K562 (cell line): Measurements from ENCODE around the gene TMEM53. TPM values are rescaled to one million over a fixed set of nuclear protein-coding genes. Genes with fewer than 3 reads are reported as not detected.

ENCODE experiments used
- ATAC-seq: fragments of 200-7000 bp; cut with Tn5 transposase; 3 replicates; pipeline ENCODE4 v1.9.1; 2020; ENCODE audit warnings: moderate library complexity
- BruUV-seq: library from RNA; stranded (reverse); fragments of 400-500 nt; replicated peaks from 2 replicates; lab custom pipeline; 2021; lab: Mats Ljungman, UMichigan
- CTCF ChIA-PET: fragments of 300-600 bp; formaldehyde crosslinking; extraction: SDS; loops from one replicate; lab custom pipeline; 2021; ENCODE audit warnings: low intra/inter-chr PET ratio; lab: Yijun Ruan, JAX
- POLR2A ChIA-PET: fragments of 300-600, 350-650 bp; sonication (Branson Sonifier 250); formaldehyde crosslinking; extraction: SDS; loops from one replicate; lab custom pipeline; 2021; ENCODE audit warnings: antibody characterized with exemption, inconsistent platforms; lab: Yijun Ruan, JAX
- DNase-seq, 4 experiments: peaks; one replicate each; pipeline versions ENCODE4 v3.0.0 to v3.0.0-alpha.2; 2011 to 2018; ENCODE audit warnings: low spot score in 3 of 4, mixed read lengths in 3 of 4; ENCODE audit errors: extremely low read depth in 1 of 4
- FAIRE-seq: peaks from 2 replicates; lab custom pipeline; 2011; peaks lifted over from hg19 to GRCh38; lab: Jason Lieb, UNC
- H2AFZ ChIP-seq: 2 replicates; pipeline ENCODE4 v1.6.0; 2011; ENCODE audit warnings: low read depth, low read length, control low read depth, inconsistent platforms
- H3K27ac ChIP-seq: fragments of 200-600 bp; 3 replicates; pipeline ENCODE4 v1.8.0; 2011; ENCODE audit warnings: low read depth, mild to moderate bottlenecking, control low read depth, inconsistent platforms, low read length, moderate library complexity, mixed read lengths; ENCODE audit errors: extremely low read depth
- H3K27me3 ChIP-seq, 2 experiments: fragments of 300-600 bp in 1 of 2; 2 replicates in 1 of 2; 3 replicates in 1 of 2; pipeline versions ENCODE4 v1.6.0 to v1.8.0; 2011; ENCODE audit warnings: inconsistent platforms in 2 of 2, low read length in 2 of 2, mild to moderate bottlenecking in 1 of 2, mixed read lengths in 1 of 2, moderate library complexity in 1 of 2; ENCODE audit not compliant: control insufficient read depth in 2 of 2, insufficient read depth in 2 of 2
- H3K36me3 ChIP-seq: fragments of 300-600 bp; 3 replicates; pipeline ENCODE4 v1.8.0; 2011; ENCODE audit warnings: mild to moderate bottlenecking, low read length, inconsistent platforms; ENCODE audit not compliant: control insufficient read depth, insufficient read depth
- H3K4me1 ChIP-seq, 2 experiments: fragments of 200-600 bp in 1 of 2; replicated peaks in 1 of 2; 2 replicates in 1 of 2; 3 replicates in 1 of 2; pipeline versions ENCODE4 v1.5.1 to v1.8.0; 2011; ENCODE audit warnings: inconsistent platforms in 2 of 2, low read length in 2 of 2, mild to moderate bottlenecking in 1 of 2, mixed read lengths in 1 of 2, moderate library complexity in 1 of 2; ENCODE audit not compliant: control insufficient read depth in 2 of 2, insufficient read depth in 2 of 2
- H3K4me2 ChIP-seq: 2 replicates; pipeline ENCODE4 v1.6.1; 2011; ENCODE audit warnings: low read length, control low read depth, inconsistent platforms, mixed read lengths; ENCODE audit not compliant: insufficient read depth
- H3K4me3 ChIP-seq: fragments of 200-600 bp; sonication (generic), shearing (Covaris generic); 2 replicates; pipeline ENCODE4 v1.5.1; 2016; ENCODE audit warnings: control low read depth, inconsistent platforms
- H3K79me2 ChIP-seq: fragments of 200-600 bp; 3 replicates; pipeline ENCODE4 v1.8.0; 2011; ENCODE audit warnings: low read length, inconsistent platforms; ENCODE audit not compliant: control insufficient read depth, insufficient read depth
- H3K9ac ChIP-seq, 2 experiments: 2 replicates each; pipeline versions ENCODE4 v1.6.0 to v1.6.1; 2011; ENCODE audit warnings: low read depth in 2 of 2, low read length in 2 of 2, control low read depth in 1 of 2, inconsistent platforms in 1 of 2, mild to moderate bottlenecking in 1 of 2, mixed read lengths in 1 of 2; ENCODE audit not compliant: insufficient read depth in 1 of 2
- H3K9me1 ChIP-seq: one replicate; pipeline ENCODE4 v1.6.0; 2011; ENCODE audit warnings: inconsistent platforms, mild to moderate bottlenecking, low read length, moderate library complexity; ENCODE audit not compliant: control insufficient read depth, insufficient read depth
- H3K9me3 ChIP-seq: replicated peaks from 2 replicates; pipeline ENCODE4 v1.5.1; 2011; ENCODE audit warnings: low read depth, low read length, inconsistent platforms; ENCODE audit not compliant: control insufficient read depth, insufficient read depth
- H4K20me1 ChIP-seq: replicated peaks from 2 replicates; pipeline ENCODE4 v1.6.1; 2011; ENCODE audit warnings: low read length, inconsistent platforms, mixed read lengths; ENCODE audit not compliant: control insufficient read depth, insufficient read depth
- C11orf30 ChIP-seq: fragments of 450-650 bp; IDR thresholded peaks from 2 replicates; pipeline ENCODE4 v1.6.1; 2016; ENCODE audit warnings: low read depth, mild to moderate bottlenecking
- MAFF ChIP-seq: IDR thresholded peaks from 2 replicates; pipeline ENCODE4 v1.6.1; 2012; ENCODE audit warnings: low read length, improper control_type of control experiment
- MAFG ChIP-seq: fragments of 450-650 bp; conservative IDR thresholded peaks from 2 replicates; pipeline ENCODE4 v1.6.1; 2016; ENCODE audit warnings: missing genetic modification characterization, missing compliant biosample characterization
- MCM5 ChIP-seq: fragments of 450-650 bp; IDR thresholded peaks from 2 replicates; pipeline ENCODE4 v1.6.1; 2016; ENCODE audit warnings: low read depth
- MTA3 ChIP-seq: fragments of 450-650 bp; formaldehyde crosslinking; IDR thresholded peaks from 2 replicates; pipeline ENCODE4 v1.6.1; 2017; ENCODE audit warnings: mild to moderate bottlenecking, borderline replicate concordance
- NBN ChIP-seq: fragments of 450-650 bp; IDR thresholded peaks from 2 replicates; pipeline ENCODE4 v1.6.1; 2016; ENCODE audit warnings: low read depth, mild to moderate bottlenecking
- NR1H2 ChIP-seq: sonication (generic); formaldehyde crosslinking; IDR thresholded peaks from 2 replicates; pipeline ENCODE4 v1.4.0; 2020; ENCODE audit warnings: mild to moderate bottlenecking, missing genetic modification reagents
- SIN3A ChIP-seq, 2 experiments: fragments of 150-350 bp in 1 of 2; IDR thresholded peaks; 2 replicates each; pipeline ENCODE4 v1.6.1; 2011 to 2016; ENCODE audit warnings: borderline replicate concordance in 2 of 2, low read depth in 2 of 2, low read length in 2 of 2, mild to moderate bottlenecking in 2 of 2, moderate library complexity in 2 of 2; ENCODE audit not compliant: control insufficient read depth in 1 of 2
- SIX5 ChIP-seq, 2 experiments: IDR thresholded peaks; 2 replicates each; pipeline ENCODE4 v1.6.1; 2011; ENCODE audit warnings: low read length in 2 of 2, borderline replicate concordance in 1 of 2, low read depth in 1 of 2, mild to moderate bottlenecking in 1 of 2, moderate library complexity in 1 of 2; ENCODE audit not compliant: insufficient read depth in 1 of 2
- SREBF2 ChIP-seq: sonication (generic); formaldehyde crosslinking; IDR thresholded peaks from 2 replicates; pipeline ENCODE4 v1.4.0; 2020; ENCODE audit warnings: mild to moderate bottlenecking, missing genetic modification reagents
- ZBTB7A ChIP-seq: IDR thresholded peaks from 2 replicates; pipeline ENCODE4 v1.6.1; 2011; ENCODE audit warnings: low read depth, mild to moderate bottlenecking, low read length, moderate library complexity, borderline replicate concordance; ENCODE audit not compliant: control insufficient read depth
- ZNF146 ChIP-seq: IDR thresholded peaks from one replicate; pipeline ENCODE4 v1.6.1; 2018; ENCODE audit warnings: missing compliant biosample characterization; ENCODE audit not compliant: unreplicated experiment
- ZNF316 ChIP-seq: fragments of 450-650 bp; IDR thresholded peaks from 2 replicates; pipeline ENCODE4 v1.6.1; 2016
- WGBS: fragments of 100-300 bp; shearing (Covaris generic); methylation state at CpG from one replicate; pipeline ENCODE4 v1.1.6; 2016; ENCODE audit warnings: low coverage, mixed read lengths; ENCODE audit not compliant: insufficient coverage; ENCODE audit errors: missing lambda C conversion rate; 5-methylcytosine and 5-hydroxymethylcytosine counted together
- in situ Hi-C: fragments of 300-500 bp; cut with MboI; formaldehyde crosslinking; loops from 4 replicates; pipeline ENCODE4 v1.15.0; 2018; ENCODE audit warnings: inconsistent platforms, mixed read lengths
- intact Hi-C: fragments of 100-400 bp; cut with micrococcal nuclease; formaldehyde crosslinking; loops from 2 replicates; pipeline ENCODE4 v1.14.2; 2022
- polyA plus RNA-seq, 8 experiments: library from polyadenylated mRNA; depleted of rRNA in 4 of 8; stranded (reverse) in 5 of 8; unstranded in 3 of 8; fragments of >200 nt; fragmentation: Nextera tagmentation in 2 of 8; fragmentation: Illumina TruSeq in 1 of 8; extraction: Ambion mirVana in 2 of 8; extraction: Trizol in 1 of 8; gene quantifications; 2 replicates each; pipeline versions ENCODE4 v1.2.1 to v1.2.3, GENCODE V29; 2011 to 2014; ENCODE audit warnings: inconsistent platforms in 1 of 8, missing spikeins in 1 of 8
- total RNA-seq, 7 experiments: library from RNA; depleted of rRNA in 6 of 7; stranded (reverse); fragments of >200 nt in 6 of 7; fragmentation: Illumina TruSeq in 2 of 7; extraction: Trizol in 2 of 7; gene quantifications; 2 replicates each; pipeline versions ENCODE4 v1.2.1 to v1.2.3, GENCODE V29; 2011 to 2021; ENCODE audit warnings: low replicate concordance in 1 of 7

Gene TMEM53
- total and polyA plus RNA-seq, 9 of the 15 experiments (the other 6 are each of a cell fraction or from before 2014, with no cell fraction given) = 0.23 to 3.7 (median 2.0) TPM

DNA sequence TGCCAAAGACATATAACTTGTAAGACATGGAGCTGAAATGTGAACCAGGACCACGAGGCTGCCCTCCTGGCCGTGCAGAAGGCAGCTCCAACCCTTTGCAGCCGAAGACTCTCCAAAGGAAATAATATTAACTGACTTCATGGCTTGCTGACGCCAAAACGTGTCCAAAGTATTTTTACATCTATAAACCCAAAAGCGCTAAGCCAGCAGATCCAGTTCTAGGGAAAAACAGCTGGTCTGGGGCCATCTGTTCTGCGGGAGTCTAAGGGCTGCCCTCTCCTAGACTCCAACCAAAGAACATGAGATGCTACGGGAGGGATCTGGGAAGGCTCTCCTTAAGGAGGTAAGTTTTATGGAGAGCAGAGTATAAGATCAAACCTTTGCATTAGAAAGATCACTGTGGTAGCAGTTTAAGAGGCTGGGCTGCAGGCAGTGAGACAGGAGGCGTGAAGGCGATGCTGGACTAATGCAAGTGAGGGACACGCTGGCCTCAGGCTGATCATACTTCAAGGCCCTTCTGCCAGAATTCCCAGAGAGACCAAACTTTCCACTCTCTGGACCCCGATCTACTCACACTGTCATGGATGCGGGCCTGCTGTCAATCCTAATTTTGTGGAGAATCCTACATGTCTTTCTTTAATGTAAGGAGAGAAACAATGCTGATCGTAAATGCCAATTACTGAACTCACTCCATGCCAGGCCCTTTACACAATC, 1.2 kb downstream of the TMEM53 start:
- ChIA-PET CTCF (no interaction called here), POLR2A (interaction anchor here (0.6 to 3.3 kb wide), 9 partner anchors 11 to 342 kb away, joined by 3 to 40 read pairs (median 5); no protein-coding TSS in a partner anchor)
- ATAC-seq = no peak
- Histone ChIP-seq H3K9me3 (no peaks in the 10 kb centered on the region), H3K4me1 (peaks cover 23 to 37% of the 10 kb centered on the region in 2 experiments), H3K4me3 (peak overlapping the region; percentile 54; the same call in 1 of the 2 replicates), H3K4me2 (peak overlapping the region; percentile 88), H2AFZ (peak overlapping the region; percentile 99), H3K27me3 (no peaks in the 10 kb centered on the region), H3K79me2 (no peaks in the 10 kb centered on the region), H3K27ac (no peak overlapping the region), H4K20me1 (no peaks in the 10 kb centered on the region), H3K9ac (peak overlapping the region; percentile 52 to 89; a peak in 3 of 4 replicates), H3K9me1 (peaks cover 4% of the 10 kb centered on the region), H3K36me3 (no peaks in the 10 kb centered on the region)
- no TSS peak for BruUV-seq
- no peak for FAIRE-seq
- 67% methylated on average over 14 of the region's 14 CpGs for WGBS
- in situ Hi-C loops = no loop called here
- TF ChIP-seq SIN3A (IDR thresholded peaks at IDR 0.05; ENCODE audit: borderline replicate concordance in 2 of 2, control insufficient read depth in 1 of 2, low read depth in 2 of 2, low read length in 2 of 2) (0 out of 4 replicates have a peak, but pooled peaks of 1 of the 2 experiments have one; percentile 2), NR1H2 (CRISPR knock-in tag) (0 out of 2 replicates have a peak, but pooled peaks have one; percentile 33), ZNF316 (0 out of 2 replicates have a peak, but pooled peaks have one; percentile 28), SIX5 (IDR thresholded peaks at IDR 0.05; ENCODE audit: borderline replicate concordance in 1 of 2, insufficient read depth in 1 of 2, low read depth in 1 of 2, low read length in 2 of 2) (no peak), ZNF146 (no peak), SREBF2 (CRISPR knock-in tag) (0 out of 2 replicates have a peak, but pooled peaks have one; percentile 43), MAFF (0 out of 2 replicates have a peak, but pooled peaks have one; percentile 16), MCM5 (no peak), MAFG (tag) (0 out of 2 replicates have a peak, but pooled peaks have one; percentile 5), NBN (no peak), ZBTB7A (no peak), MTA3 (no peak), C11orf30 (peak; percentile 30; the same call in 1 of the 2 replicates)
- DNase-seq = no peak
- intact Hi-C loops = no loop called here
